WERI-Rb-1 (cell line): ENCODE measurements around the gene CPNE6.

Experiments
- DNase-seq: peaks from one replicate; pipeline ENCODE4 v3.0.0-alpha.2; 2020
- H3K27ac ChIP-seq: fragments of 250-450 bp; sonication (Bioruptor Pico); 2 replicates; pipeline ENCODE4 v1.5.1; 2020; ENCODE audit warnings: mild to moderate bottlenecking, moderate library complexity
- H3K27me3 ChIP-seq: fragments of 250-450 bp; sonication (Bioruptor Pico); 2 replicates; pipeline ENCODE4 v1.5.1; 2021; ENCODE audit warnings: mild to moderate bottlenecking, low read depth, moderate library complexity; ENCODE audit not compliant: insufficient read depth, severe bottlenecking
- H3K36me3 ChIP-seq: fragments of 250-450 bp; sonication (Bioruptor Pico); 2 replicates; pipeline ENCODE4 v1.5.1; 2020; ENCODE audit warnings: mild to moderate bottlenecking, moderate library complexity
- H3K4me3 ChIP-seq: 2 replicates; pipeline ENCODE4 v1.5.1; 2011; ENCODE audit warnings: low read depth, mild to moderate bottlenecking, control low read depth, low read length
- H3K9me3 ChIP-seq: fragments of 250-450 bp; sonication (Bioruptor Pico); 2 replicates; pipeline ENCODE4 v1.5.1; 2021; ENCODE audit warnings: mild to moderate bottlenecking, moderate library complexity; ENCODE audit not compliant: severe bottlenecking
- TF ChIP-seq, protein P1 (sequence below): IDR thresholded peaks from 2 replicates; pipeline ENCODE4 v1.5.1; 2011; ENCODE audit warnings: low read depth, mild to moderate bottlenecking, control low read depth, inconsistent platforms, low read length

The CPNE6 gene

DNA sequence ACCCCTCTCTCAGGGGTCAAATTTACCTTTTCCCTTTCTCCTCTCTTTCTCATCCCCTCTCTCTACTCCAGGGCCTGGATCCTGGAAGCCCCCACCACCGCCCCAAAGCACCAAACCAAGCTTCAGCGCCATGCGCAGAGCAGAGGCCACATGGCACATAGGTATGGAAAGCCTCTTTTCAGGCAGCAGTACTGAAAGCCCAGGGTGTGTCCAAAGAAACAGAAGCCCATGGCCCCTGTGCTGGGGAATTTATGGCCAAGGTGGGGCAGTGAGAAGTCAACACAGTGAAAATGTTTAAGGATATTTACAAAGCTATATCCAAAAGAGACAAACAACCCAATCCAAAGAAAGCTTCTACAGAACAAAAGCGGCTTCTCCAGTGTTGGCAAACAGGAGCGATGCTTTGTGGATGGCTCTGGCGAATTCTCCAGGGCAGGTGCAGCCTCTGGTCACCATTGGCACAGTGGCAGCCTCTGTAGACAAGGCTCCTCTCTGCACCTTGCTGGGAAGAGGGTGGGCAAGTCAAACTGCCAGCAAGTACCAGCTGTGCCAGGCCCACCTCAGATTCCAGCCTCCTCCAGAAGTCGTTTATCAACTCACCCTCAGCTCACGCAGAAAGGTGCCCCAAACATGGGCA lies 4.7 kb upstream of the CPNE6 start:
- no peak overlapping the region for H3K4me3 ChIP-seq

DNA sequence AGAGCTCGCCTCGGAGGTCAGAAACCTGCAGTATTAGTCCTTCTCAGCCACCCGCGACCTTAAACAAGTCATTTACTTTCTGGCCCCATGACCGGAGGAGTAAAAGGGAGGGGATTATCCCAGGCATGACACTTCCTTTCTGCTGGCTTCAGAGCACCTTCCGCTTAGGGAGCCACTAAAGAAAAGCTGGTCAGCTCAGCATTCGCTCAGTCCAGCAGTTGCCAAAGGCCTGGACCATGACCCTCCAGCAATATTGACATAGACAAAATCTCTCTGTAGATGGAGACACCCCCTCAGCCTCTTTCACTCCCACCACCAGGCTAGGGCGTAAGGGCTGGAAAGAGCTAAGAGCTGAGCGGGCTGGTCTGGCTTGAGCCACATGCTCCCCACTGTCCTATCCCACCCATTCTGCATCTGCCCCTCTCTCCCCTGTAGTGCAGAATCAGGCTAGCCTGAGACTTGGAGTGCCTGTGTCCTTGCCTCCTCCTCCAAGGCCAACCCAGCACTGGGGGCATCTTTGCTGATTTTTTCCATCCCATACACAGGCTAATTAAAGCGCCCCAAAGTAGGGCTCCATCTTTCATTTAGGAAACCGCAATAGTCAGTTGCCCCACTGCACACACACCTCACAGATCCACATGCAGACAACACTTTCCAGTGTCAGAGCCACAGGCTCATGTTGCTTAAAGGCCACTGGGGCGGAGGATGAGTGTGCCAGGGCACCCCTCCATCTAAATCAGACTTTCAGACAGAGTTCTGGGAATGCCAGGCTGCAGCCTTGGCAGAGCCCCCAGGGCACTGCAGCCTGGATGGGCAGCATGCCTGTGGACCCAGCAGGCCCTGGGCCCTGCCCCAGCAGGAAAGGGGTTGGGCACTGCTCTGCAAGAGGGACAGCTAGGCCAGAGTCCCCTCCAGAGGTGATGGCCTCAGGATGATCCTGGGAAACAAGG lies 4.0 kb upstream of the CPNE6 start:
- no peak overlapping the region for H3K4me3 ChIP-seq
- H3K27ac ChIP-seq: no peak overlapping the region
- H3K36me3 ChIP-seq: no peaks in the 10 kb centered on the region
- TF ChIP-seq, protein P1, sequence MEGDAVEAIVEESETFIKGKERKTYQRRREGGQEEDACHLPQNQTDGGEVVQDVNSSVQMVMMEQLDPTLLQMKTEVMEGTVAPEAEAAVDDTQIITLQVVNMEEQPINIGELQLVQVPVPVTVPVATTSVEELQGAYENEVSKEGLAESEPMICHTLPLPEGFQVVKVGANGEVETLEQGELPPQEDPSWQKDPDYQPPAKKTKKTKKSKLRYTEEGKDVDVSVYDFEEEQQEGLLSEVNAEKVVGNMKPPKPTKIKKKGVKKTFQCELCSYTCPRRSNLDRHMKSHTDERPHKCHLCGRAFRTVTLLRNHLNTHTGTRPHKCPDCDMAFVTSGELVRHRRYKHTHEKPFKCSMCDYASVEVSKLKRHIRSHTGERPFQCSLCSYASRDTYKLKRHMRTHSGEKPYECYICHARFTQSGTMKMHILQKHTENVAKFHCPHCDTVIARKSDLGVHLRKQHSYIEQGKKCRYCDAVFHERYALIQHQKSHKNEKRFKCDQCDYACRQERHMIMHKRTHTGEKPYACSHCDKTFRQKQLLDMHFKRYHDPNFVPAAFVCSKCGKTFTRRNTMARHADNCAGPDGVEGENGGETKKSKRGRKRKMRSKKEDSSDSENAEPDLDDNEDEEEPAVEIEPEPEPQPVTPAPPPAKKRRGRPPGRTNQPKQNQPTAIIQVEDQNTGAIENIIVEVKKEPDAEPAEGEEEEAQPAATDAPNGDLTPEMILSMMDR: no peak
- no peaks in the 10 kb centered on the region for H3K9me3 ChIP-seq
- H3K27me3 ChIP-seq: no peaks in the 10 kb centered on the region
- peak; percentile 33 for DNase-seq

More for the DNA sequence above, 4.7 kb upstream of the CPNE6 start:
- Histone ChIP-seq H3K27ac (no peak overlapping the region; the same call in 1 of the 2 replicates), H3K27me3 (no peaks in the 10 kb centered on the region), H3K9me3 (no peaks in the 10 kb centered on the region), H3K36me3 (no peaks in the 10 kb centered on the region)
- DNase-seq: no peak
- TF ChIP-seq, protein P1: no peak

DNA sequence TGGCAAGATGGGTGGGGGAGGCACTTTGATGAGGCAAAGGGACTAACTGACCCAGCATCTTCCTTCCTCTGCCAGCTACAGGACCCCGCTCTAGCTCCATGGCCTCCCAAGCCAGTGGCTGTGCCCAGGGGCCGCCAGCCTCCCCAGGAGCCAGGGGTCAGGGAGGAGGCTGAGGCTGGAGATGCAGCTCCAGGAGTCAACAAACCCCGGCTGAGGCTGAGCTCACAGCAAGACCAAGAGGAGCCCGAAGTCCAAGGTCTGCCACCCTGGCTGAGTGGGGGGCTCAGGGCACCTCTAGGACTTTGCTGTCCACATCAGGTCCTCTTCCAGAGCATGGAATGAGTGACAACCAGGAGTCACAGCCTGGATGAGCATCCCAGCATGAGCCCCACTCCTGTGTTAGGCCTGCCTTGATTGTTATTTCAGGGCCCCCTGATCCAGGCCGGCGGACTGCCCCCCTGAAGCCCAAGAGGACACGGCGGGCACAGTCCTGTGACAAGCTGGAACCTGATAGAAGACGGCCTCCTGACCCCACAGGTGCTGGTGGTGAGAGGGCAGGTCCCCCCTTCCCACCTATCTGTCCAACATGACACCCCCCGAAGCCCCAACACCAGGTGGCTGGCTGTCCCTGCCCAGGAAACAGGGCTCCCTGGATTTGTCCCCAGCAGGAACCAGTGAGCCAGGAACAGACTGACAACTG lies 2.5 kb upstream of the CPNE6 start:
- no peak for DNase-seq
- TF ChIP-seq, protein P1: no peak
- Histone ChIP-seq H3K9me3 (no peaks in the 10 kb centered on the region), H3K4me3 (no peak overlapping the region), H3K27ac (no peak overlapping the region), H3K36me3 (no peaks in the 10 kb centered on the region), H3K27me3 (no peaks in the 10 kb centered on the region)

DNA sequence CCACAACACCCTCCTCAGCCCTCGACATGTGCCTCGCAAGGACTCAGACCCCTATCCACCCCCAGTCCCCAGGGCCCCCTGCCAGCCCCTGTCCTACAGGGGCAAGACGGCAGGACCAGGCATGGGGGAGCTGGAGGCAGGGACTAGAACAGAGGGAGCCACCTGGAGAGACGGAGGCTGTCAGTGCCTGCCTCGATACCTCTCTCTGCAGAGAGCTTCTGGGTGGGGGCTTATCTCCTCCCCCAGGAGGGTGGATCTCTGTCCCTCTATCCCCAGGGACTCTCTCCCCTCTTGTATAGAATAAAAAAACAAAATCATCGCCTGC lies 2.0 kb upstream of the CPNE6 start:
- H3K4me3 ChIP-seq: no peak overlapping the region
- no peaks in the 10 kb centered on the region for H3K9me3 ChIP-seq
- H3K36me3 ChIP-seq: no peaks in the 10 kb centered on the region
- H3K27me3 ChIP-seq: no peaks in the 10 kb centered on the region
- TF ChIP-seq, protein P1: no peak
- H3K27ac ChIP-seq: no peak overlapping the region
- DNase-seq: no peak

DNA sequence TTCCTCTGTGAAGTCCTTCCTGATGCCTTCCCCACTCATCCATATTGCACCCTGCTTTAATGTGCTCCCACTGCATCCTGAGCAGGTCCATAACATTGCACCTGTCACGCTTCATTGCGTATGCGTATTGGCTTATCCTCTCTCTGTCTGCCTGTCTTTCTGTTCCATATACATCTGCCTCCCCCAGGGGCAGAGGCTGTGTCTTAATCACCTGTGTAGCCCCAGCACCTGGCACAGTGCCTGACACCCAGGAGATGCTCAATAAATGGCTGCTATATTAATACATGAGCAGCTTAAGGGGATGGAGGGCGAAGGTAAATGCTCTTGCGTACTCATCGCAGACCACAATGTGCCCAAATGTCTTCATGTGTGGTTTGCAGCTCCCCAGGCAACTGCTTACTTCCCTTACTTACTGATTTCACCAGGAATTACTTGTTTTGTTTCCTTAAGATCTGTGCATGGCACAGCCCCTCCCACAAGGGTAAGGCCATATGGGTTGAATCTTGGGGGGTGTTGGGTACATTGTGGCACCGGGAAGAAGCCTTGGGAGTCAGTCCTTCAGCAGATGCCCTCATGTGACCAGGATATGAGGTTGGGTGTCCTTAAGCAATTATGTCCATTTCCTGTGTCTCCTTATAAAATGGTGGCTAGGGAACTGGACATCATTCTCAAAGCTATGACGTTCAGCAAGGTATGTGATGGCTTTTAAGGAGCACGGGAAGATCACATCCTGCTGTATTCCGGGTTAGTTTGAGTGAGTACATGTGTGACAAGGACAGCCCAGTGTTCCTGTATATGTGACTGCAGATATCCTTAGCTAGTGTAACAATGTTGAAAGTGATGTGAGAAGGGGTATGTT lies 848 bp upstream of the CPNE6 start:
- Histone ChIP-seq H3K4me3 (no peak overlapping the region), H3K36me3 (no peaks in the 10 kb centered on the region), H3K27me3 (no peaks in the 10 kb centered on the region), H3K27ac (no peak overlapping the region), H3K9me3 (no peaks in the 10 kb centered on the region)
- DNase-seq: no peak
- TF ChIP-seq, protein P1: no peak
